T-helper 2 cell treated with Interferon-gamma antibody and Interleukin-4, amounts not matched to agents 5 μg/mL and 100 μg/mL, for 36 hours (primary cell): ENCODE data around the gene MAG.

Experiments
- DNase-seq: peaks from one replicate; pipeline ENCODE4 v3.0.0; 2021; ENCODE audit warnings: low spot score
- H3K27ac Mint-ChIP-seq: one replicate; pipeline ENCODE4 v1.8.0; 2021; ENCODE audit warnings: mild to moderate bottlenecking, mixed read lengths
- H3K27me3 Mint-ChIP-seq: one replicate; pipeline ENCODE4 v1.8.0; 2021; ENCODE audit warnings: low read depth, mixed read lengths
- H3K36me3 Mint-ChIP-seq: one replicate; pipeline ENCODE4 v1.8.0; 2021; ENCODE audit warnings: low read depth, mixed read lengths
- H3K4me1 Mint-ChIP-seq: one replicate; pipeline ENCODE4 v1.8.0; 2021; ENCODE audit warnings: low read depth, mixed read lengths
- H3K4me3 Mint-ChIP-seq: one replicate; pipeline ENCODE4 v1.8.0; 2022; ENCODE audit warnings: mild to moderate bottlenecking, moderate library complexity, mixed read lengths
- H3K9me3 Mint-ChIP-seq: one replicate; pipeline ENCODE4 v1.8.0; 2021; ENCODE audit warnings: mixed read lengths

Gene MAG

GRCh38 chr19:35337984-35338296 lies 46.0 kb downstream of the MAG start:
- H3K9me3 Mint-ChIP-seq = no peaks in the 10 kb centered on the region

GRCh38 chr19:35340431-35340830 lies 48.5 kb downstream of the MAG start:
- Mint-ChIP-seq H3K27ac (no peak overlapping the region), H3K27me3 (peaks cover 2% of the 10 kb centered on the region), H3K36me3 (no peaks in the 10 kb centered on the region), H3K4me3 (no peak overlapping the region), H3K9me3 (no peaks in the 10 kb centered on the region), H3K4me1 (peaks cover 1% of the 10 kb centered on the region)
- no peak for DNase-seq

More at GRCh38 chr19:35337984-35338296, 46.0 kb downstream of the MAG start:
- Mint-ChIP-seq H3K36me3 (no peaks in the 10 kb centered on the region), H3K27me3 (peaks cover 2% of the 10 kb centered on the region), H3K27ac (no peak overlapping the region), H3K4me1 (peaks cover 13% of the 10 kb centered on the region), H3K4me3 (no peak overlapping the region)
- DNase-seq = no peak

- Mint-ChIP-seq H3K27me3 (peaks cover 2% of the 10 kb centered on the region), H3K4me3 (no peak overlapping the region), H3K27ac (no peak overlapping the region), H3K9me3 (no peaks in the 10 kb centered on the region), H3K36me3 (no peaks in the 10 kb centered on the region), H3K4me1 (peaks cover 5% of the 10 kb centered on the region)
- no peak for DNase-seq
These were observed 49.0 kb downstream of the MAG start for GRCh38 chr19:35341006-35341405.

- Mint-ChIP-seq H3K27me3 (peaks cover 2% of the 10 kb centered on the region), H3K9me3 (no peaks in the 10 kb centered on the region), H3K36me3 (no peaks in the 10 kb centered on the region), H3K4me3 (no peak overlapping the region), H3K4me1 (peaks cover 10% of the 10 kb centered on the region), H3K27ac (no peak overlapping the region)
- DNase-seq = no peak
These were observed 49.7 kb downstream of the MAG start for GRCh38 chr19:35341565-35342225.

GRCh38 chr19:35342430-35342829 lies 50.5 kb downstream of the MAG start:
- Mint-ChIP-seq H3K36me3 (no peaks in the 10 kb centered on the region), H3K4me1 (peaks cover 17% of the 10 kb centered on the region), H3K27ac (no peak overlapping the region), H3K9me3 (no peaks in the 10 kb centered on the region), H3K4me3 (no peak overlapping the region), H3K27me3 (peaks cover 2% of the 10 kb centered on the region)
- no peak for DNase-seq

GRCh38 chr19:35344511-35345031 lies 52.6 kb downstream of the MAG start:
- H3K36me3 Mint-ChIP-seq = no peaks in the 10 kb centered on the region
- no peak for DNase-seq
- no peak overlapping the region for H3K4me3 Mint-ChIP-seq
- H3K27ac Mint-ChIP-seq = no peak overlapping the region
- H3K9me3 Mint-ChIP-seq = no peaks in the 10 kb centered on the region
- H3K27me3 Mint-ChIP-seq = peaks cover 2% of the 10 kb centered on the region
- peaks cover 26% of the 10 kb centered on the region for H3K4me1 Mint-ChIP-seq

- Mint-ChIP-seq H3K4me1 (peaks cover 26% of the 10 kb centered on the region), H3K36me3 (no peaks in the 10 kb centered on the region), H3K27ac (no peak overlapping the region), H3K9me3 (no peaks in the 10 kb centered on the region), H3K27me3 (peaks cover 2% of the 10 kb centered on the region), H3K4me3 (no peak overlapping the region)
- DNase-seq = no peak
These were observed 53.7 kb downstream of the MAG start for GRCh38 chr19:35345671-35346111.

GRCh38 chr19:35346193-35347052 lies 54.5 kb downstream of the MAG start:
- no peaks in the 10 kb centered on the region for H3K36me3 Mint-ChIP-seq
- no peaks in the 10 kb centered on the region for H3K9me3 Mint-ChIP-seq
- peak overlapping the region; percentile 82 for H3K27ac Mint-ChIP-seq
- peak overlapping the region; percentile 74 for H3K4me3 Mint-ChIP-seq
- peaks cover 2% of the 10 kb centered on the region for H3K27me3 Mint-ChIP-seq
- peaks cover 26% of the 10 kb centered on the region for H3K4me1 Mint-ChIP-seq
- peak; percentile 70 for DNase-seq

GRCh38 chr19:35347171-35347929 lies 55.4 kb downstream of the MAG start, which contains the start of gene FFAR1:
Gene FFAR1 (plus strand): TSS chr19:35347902. CDS start chr19:35351552, 3,650 bp downstream.
- DNase-seq = peak; percentile 78
- Mint-ChIP-seq H3K4me3 (peak within 1 kb of the TSS; percentile 74), H3K4me1 (peaks cover 25% of the 10 kb centered on the region), H3K9me3 (no peaks in the 10 kb centered on the region), H3K36me3 (no peaks in the 10 kb centered on the region), H3K27me3 (no peaks in the 10 kb centered on the region), H3K27ac (peak within 1 kb of the TSS; percentile 82)

- H3K9me3 Mint-ChIP-seq = no peaks in the 10 kb centered on the region
- no peak for DNase-seq
- no peaks in the 10 kb centered on the region for H3K36me3 Mint-ChIP-seq
- H3K27ac Mint-ChIP-seq = peak overlapping the region; percentile 82
- H3K4me3 Mint-ChIP-seq = peak overlapping the region; percentile 74
- H3K4me1 Mint-ChIP-seq = peaks cover 29% of the 10 kb centered on the region
- H3K27me3 Mint-ChIP-seq = no peaks in the 10 kb centered on the region
These were observed 56.0 kb downstream of the MAG start for GRCh38 chr19:35347930-35348298.

GRCh38 chr19:35348911-35349611 lies 57.1 kb downstream of the MAG start:
- no peak overlapping the region for H3K4me3 Mint-ChIP-seq
- no peaks in the 10 kb centered on the region for H3K27me3 Mint-ChIP-seq
- H3K9me3 Mint-ChIP-seq = no peaks in the 10 kb centered on the region
- peaks cover 30% of the 10 kb centered on the region for H3K4me1 Mint-ChIP-seq
- H3K27ac Mint-ChIP-seq = no peak overlapping the region
- DNase-seq = no peak
- H3K36me3 Mint-ChIP-seq = no peaks in the 10 kb centered on the region

GRCh38 chr19:35349614-35350521 lies 57.9 kb downstream of the MAG start:
- Mint-ChIP-seq H3K36me3 (no peaks in the 10 kb centered on the region), H3K27me3 (no peaks in the 10 kb centered on the region), H3K4me1 (peaks cover 30% of the 10 kb centered on the region), H3K27ac (no peak overlapping the region), H3K4me3 (no peak overlapping the region), H3K9me3 (no peaks in the 10 kb centered on the region)
- no peak for DNase-seq
